WTC11 (cell line): ENCODE measurements around the gene NT5C1B. TPM values are rescaled to one million over a fixed set of nuclear protein-coding genes. Genes with fewer than 3 reads are reported as not detected.

Experiments
- ATAC-seq: fragments of 200-7000 bp; cut with Tn5 transposase; 2 replicates; pipeline ENCODE4 v1.10.0; 2021; ENCODE audit warnings: mild to moderate bottlenecking, moderate library complexity
- CTCF ChIA-PET: fragments of 300-600 bp; sonication (Branson Sonifier 250); formaldehyde crosslinking; loops from one replicate; lab custom pipeline; 2021; ENCODE audit warnings: antibody characterized with exemption; lab: Charles Lee
- POLR2A ChIA-PET: fragments of 350-600 bp; sonication (Branson Sonifier 250); formaldehyde crosslinking; loops from one replicate; lab custom pipeline; 2021; ENCODE audit warnings: antibody characterized with exemption; lab: Charles Lee
- DNase-seq: peaks from one replicate; pipeline ENCODE4 v3.0.0; 2021; ENCODE audit warnings: low spot score
- H3K27ac Mint-ChIP-seq: 2 replicates; pipeline ENCODE4 v1.8.0; 2021; ENCODE audit warnings: mixed read lengths
- H3K27me3 Mint-ChIP-seq: 2 replicates; pipeline ENCODE4 v1.8.0; 2021; ENCODE audit warnings: low read depth, mild to moderate bottlenecking, moderate library complexity, mixed read lengths
- H3K36me3 Mint-ChIP-seq: 2 replicates; pipeline ENCODE4 v1.8.0; 2021; ENCODE audit warnings: mixed read lengths
- H3K4me1 Mint-ChIP-seq: 2 replicates; pipeline ENCODE4 v1.8.0; 2022; ENCODE audit warnings: mixed read lengths
- H3K4me3 Mint-ChIP-seq: 2 replicates; pipeline ENCODE4 v1.8.0; 2021; ENCODE audit warnings: mild to moderate bottlenecking, moderate library complexity, mixed read lengths
- H3K9me3 Mint-ChIP-seq: 2 replicates; pipeline ENCODE4 v1.8.0; 2021; ENCODE audit warnings: mixed read lengths
- AR ChIP-seq: fragments of 250-450 bp; sonication (Bioruptor Pico); IDR thresholded peaks from 2 replicates; pipeline ENCODE4 v1.9.0; 2021; ENCODE audit warnings: mild to moderate bottlenecking
- ATF1 ChIP-seq: sonication (generic); formaldehyde crosslinking; IDR thresholded peaks from 2 replicates; pipeline ENCODE4 v1.8.1; 2023; ENCODE audit warnings: mild to moderate bottlenecking, moderate library complexity, missing genetic modification reagents
- ATF6 ChIP-seq: sonication (generic); formaldehyde crosslinking; IDR thresholded peaks from 2 replicates; pipeline ENCODE4 v1.8.1; 2023; ENCODE audit warnings: mild to moderate bottlenecking, missing genetic modification reagents
- ELF4 ChIP-seq: sonication (generic); formaldehyde crosslinking; IDR thresholded peaks from 2 replicates; pipeline ENCODE4 v1.8.1; 2022; ENCODE audit warnings: low read depth, mild to moderate bottlenecking, moderate library complexity, missing genetic modification reagents
- PRRX2 ChIP-seq: fragments of 250-450 bp; sonication (Bioruptor Pico); IDR thresholded peaks from 2 replicates; pipeline ENCODE4 v1.8.0; 2021; ENCODE audit warnings: mild to moderate bottlenecking
- RELA ChIP-seq: sonication (generic); formaldehyde crosslinking; IDR thresholded peaks from 2 replicates; pipeline ENCODE4 v1.8.1; 2022; ENCODE audit warnings: missing genetic modification reagents, mild to moderate bottlenecking, borderline replicate concordance
- USF2 ChIP-seq: sonication (generic); formaldehyde crosslinking; IDR thresholded peaks from 2 replicates; pipeline ENCODE4 v1.8.1; 2023; ENCODE audit warnings: mild to moderate bottlenecking, missing genetic modification reagents, moderate library complexity
- ZNF263 ChIP-seq: sonication (generic); formaldehyde crosslinking; IDR thresholded peaks from 2 replicates; pipeline ENCODE4 v1.8.1; 2022; ENCODE audit warnings: low read depth, mild to moderate bottlenecking, moderate library complexity, missing genetic modification reagents
- ZNF416 ChIP-seq: fragments of 250-450 bp; sonication (Bioruptor Pico); IDR thresholded peaks from 2 replicates; pipeline ENCODE4 v1.9.0; 2021; ENCODE audit warnings: mild to moderate bottlenecking, inconsistent platforms
- ZNF512 ChIP-seq: sonication (generic); formaldehyde crosslinking; IDR thresholded peaks from 2 replicates; pipeline ENCODE4 v1.8.1; 2022; ENCODE audit warnings: missing genetic modification reagents, borderline replicate concordance
- ZNF532 ChIP-seq: fragments of 250-450 bp; sonication (Bioruptor Pico); IDR thresholded peaks from 2 replicates; pipeline ENCODE4 v1.9.0; 2021; ENCODE audit warnings: mild to moderate bottlenecking, borderline replicate concordance
- total RNA-seq: library from RNA; stranded (reverse); gene quantifications from 3 replicates; pipeline ENCODE4 v1.2.3, GENCODE V29; 2021

The NT5C1B gene
- total RNA-seq, 1 experiment from 2014 or later, result not detected

- H3K9me3 Mint-ChIP-seq, result no peaks in the 10 kb centered on the region
Measured at GRCh38 chr2:18552351-18553077, 36.9 kb downstream of the NT5C1B start.

More at GRCh38 chr2:18552351-18553077, 36.9 kb downstream of the NT5C1B start:
- Mint-ChIP-seq H3K4me3 (no peak overlapping the region), H3K36me3 (peaks cover 12% of the 10 kb centered on the region), H3K27ac (no peak overlapping the region), H3K27me3 (no peaks in the 10 kb centered on the region), H3K4me1 (peaks cover 3% of the 10 kb centered on the region; the same call in 1 of the 2 replicates)
- no peak for TF ChIP-seq USF2 (CRISPR knock-in tag)
- no peak for TF ChIP-seq ZNF263
- no peak for TF ChIP-seq ELF4 (CRISPR knock-in tag)
- TF ChIP-seq ATF6, result no peak
- TF ChIP-seq RELA, result no peak
- no peak for TF ChIP-seq ZNF532 (CRISPR knock-in tag)
- no peak for TF ChIP-seq AR
- TF ChIP-seq PRRX2, result no peak
- no peak for TF ChIP-seq ATF1
- TF ChIP-seq ZNF416 (CRISPR knock-in tag), result no peak
- no peak for TF ChIP-seq ZNF512 (CRISPR knock-in tag)
- ATAC-seq, result no peak
- CTCF ChIA-PET, result interaction anchor here (1.6 kb wide), 1 partner anchor 165 kb away, joined by 5 read pairs; no protein-coding TSS in a partner anchor
- POLR2A ChIA-PET, result interaction anchor here (1.7 kb wide), 1 partner anchor 8 kb away, joined by 5 read pairs; the partner anchor contains the start of gene RDH14
- DNase-seq, result no peak
